ENCODE data around the gene DOHH. TPM values are rescaled to one million over a fixed set of nuclear protein-coding genes. Genes with fewer than 3 reads are reported as not detected.

DOHH gene
- polyA plus RNA-seq, 1 donor from 2014 or later, result 16.3 TPM

DNA sequence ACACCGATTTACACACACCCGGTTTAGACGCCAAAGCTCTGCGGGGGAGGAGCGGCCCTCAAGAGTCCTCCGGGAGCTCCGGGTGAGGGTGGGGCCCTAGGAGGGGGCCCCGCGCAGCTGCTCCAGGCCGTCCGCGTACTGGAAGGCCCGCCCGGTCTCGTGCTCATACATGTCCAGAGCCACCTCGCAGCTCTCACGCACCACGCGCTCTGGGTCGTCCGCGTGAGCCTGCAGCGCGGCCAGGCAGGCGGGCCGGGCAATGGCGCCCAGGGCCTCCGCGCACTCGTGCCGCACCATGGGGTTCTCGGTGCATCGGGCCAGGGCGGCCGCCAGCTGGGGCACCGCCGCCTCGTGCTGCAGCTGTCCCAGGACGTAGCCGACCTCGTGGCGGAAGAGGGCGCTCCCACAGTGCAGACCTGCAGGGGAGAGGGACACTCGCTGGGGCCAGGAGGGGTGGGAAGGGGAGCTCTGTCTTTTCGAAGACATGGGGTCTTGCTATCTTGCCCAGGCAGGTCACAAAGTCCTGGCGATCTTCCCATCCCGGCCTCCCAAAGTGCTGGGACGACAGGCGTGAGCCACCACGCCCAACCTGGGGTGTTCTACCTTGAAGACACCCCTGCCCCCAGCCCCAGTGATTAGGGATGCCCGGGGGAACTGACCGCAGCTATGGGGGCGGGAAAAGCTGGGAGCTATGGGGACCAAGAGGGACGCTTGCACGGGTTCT, 8.9 kb downstream of the DOHH start:
- Mint-ChIP-seq H3K9me3 (no peaks in the 10 kb centered on the region), H3K4me3 (no peak overlapping the region), H3K27ac (no peak overlapping the region), H3K36me3 (peaks cover 2% of the 10 kb centered on the region), H3K4me1 (no peaks in the 10 kb centered on the region), H3K27me3 (no peaks in the 10 kb centered on the region)

DNA sequence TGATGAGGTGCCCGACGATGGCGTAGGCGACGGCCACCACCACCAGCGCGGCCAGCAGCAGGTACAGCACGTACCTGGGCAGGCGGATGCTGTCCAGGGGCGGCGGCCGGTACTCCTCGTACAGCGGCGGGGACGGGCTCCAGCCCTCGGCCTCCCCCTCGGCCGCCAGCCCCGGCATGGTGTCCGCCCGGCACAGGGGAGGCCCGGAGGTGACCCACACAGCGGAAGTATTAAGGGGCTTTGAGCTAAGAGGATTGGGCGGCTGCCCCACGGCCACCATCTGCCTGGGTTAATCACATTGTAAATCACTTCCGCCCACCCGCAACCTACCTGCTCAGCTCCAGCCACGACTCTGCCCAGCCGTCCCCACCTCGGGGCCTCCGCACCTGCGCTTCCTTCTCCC, 17.2 kb downstream of the DOHH start, which contains the start of gene SMIM44:
Gene SMIM44 (minus strand): TSS at position 216 of the 403 bp plus-strand sequence. CDS start 38 bp downstream, at position 178.
- H3K27ac Mint-ChIP-seq, result no peak within 1 kb of the TSS
- H3K36me3 Mint-ChIP-seq, result no peaks in the 10 kb centered on the region
- peaks cover 3% of the 10 kb centered on the region for H3K27me3 Mint-ChIP-seq
- peaks cover 3 to 4% (median 4%) of the 10 kb centered on the region in 3 donors for H3K4me1 Mint-ChIP-seq
- peak within 1 kb of the TSS in 1 of 4 donors; percentile 54 for H3K4me3 Mint-ChIP-seq
- H3K9me3 Mint-ChIP-seq, result no peaks in the 10 kb centered on the region

DNA sequence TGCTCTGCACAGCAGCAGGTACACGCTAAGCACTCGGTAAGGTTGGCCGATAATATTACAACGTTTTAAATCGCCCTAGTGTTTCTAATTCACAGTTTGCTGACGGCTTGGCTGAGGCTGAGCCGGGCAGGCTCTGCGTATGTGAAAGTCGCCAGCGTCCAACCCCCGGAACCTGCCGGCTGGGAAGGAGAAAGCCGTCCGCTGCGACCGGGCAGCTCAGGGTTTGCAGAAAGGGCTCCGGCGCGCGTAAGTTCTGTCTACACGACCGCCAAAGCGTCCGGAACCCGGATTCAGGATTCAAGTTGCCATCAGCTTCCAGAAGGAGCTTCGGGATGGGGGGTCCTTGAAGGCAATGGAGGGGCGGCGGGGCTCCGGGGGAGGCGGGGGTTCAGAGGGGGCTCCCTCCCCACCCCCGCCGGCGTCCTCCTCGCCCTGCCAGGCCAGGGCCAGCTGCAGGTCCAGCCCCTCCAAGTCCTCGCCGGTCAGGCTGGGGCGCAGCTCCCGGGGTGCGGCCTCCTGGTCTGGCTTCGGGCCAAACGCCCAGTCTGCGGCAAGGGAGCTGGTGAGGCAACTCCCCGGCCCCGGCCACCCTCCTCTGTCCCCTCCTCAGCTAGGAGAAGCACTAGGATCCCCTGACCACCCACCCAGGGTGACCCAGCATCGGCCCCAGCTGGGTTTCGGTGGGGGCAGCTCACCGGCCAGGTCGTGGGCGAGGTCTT, 17.8 kb downstream of the DOHH start:
- Mint-ChIP-seq H3K4me3 (peak overlapping the region in 1 of 4 donors; percentile 54), H3K36me3 (no peaks in the 10 kb centered on the region), H3K27me3 (peaks cover 3% of the 10 kb centered on the region), H3K9me3 (no peaks in the 10 kb centered on the region), H3K4me1 (peaks cover 4 to 7% (median 5%) of the 10 kb centered on the region in 3 donors), H3K27ac (no peak overlapping the region)

DNA sequence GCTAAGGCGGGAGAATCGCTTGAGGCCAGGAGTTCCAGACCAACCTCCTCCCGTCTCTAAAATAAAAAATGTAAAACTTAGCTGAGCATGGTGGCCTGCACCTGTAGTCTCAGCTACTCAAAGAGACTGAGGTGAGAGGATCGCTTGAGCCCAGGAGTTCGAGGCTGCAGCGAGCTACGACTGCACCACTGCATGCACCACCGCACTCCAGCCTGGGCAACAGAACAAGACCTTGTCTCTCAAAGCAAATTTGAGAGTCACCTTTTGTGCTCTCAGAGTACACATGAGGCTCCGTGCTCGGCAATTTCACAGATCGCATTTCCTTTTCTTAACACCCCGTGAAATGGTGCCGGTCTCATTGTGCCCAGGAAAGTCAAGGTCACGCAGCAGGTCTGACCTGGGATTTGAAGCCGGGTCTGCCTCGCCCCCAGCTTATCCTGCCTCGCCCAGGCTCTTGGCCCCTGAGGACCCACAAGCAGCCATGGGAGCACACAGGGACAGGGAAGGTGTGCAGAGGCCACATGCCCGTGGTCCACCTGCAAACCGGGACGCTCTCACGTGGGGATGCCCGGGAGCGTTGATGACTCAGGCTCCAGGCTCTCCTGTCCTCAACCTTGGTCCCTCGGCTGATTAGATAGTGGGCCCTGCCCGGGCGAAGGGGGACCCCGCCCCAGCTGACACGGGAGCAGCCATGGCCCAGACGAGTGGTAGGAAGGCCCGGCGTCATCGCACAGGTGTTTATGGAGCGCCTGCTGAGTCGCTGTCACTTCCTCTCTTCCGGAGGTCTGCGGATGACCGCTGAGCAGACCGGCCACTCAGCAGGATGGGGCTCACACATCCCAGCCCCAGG, 19.0 kb downstream of the DOHH start:
- Mint-ChIP-seq H3K4me1 (peaks cover 4 to 7% (median 5%) of the 10 kb centered on the region in 3 donors), H3K27me3 (peaks cover 3% of the 10 kb centered on the region), H3K27ac (no peak overlapping the region), H3K9me3 (no peaks in the 10 kb centered on the region), H3K4me3 (no peak overlapping the region), H3K36me3 (no peaks in the 10 kb centered on the region)

DNA sequence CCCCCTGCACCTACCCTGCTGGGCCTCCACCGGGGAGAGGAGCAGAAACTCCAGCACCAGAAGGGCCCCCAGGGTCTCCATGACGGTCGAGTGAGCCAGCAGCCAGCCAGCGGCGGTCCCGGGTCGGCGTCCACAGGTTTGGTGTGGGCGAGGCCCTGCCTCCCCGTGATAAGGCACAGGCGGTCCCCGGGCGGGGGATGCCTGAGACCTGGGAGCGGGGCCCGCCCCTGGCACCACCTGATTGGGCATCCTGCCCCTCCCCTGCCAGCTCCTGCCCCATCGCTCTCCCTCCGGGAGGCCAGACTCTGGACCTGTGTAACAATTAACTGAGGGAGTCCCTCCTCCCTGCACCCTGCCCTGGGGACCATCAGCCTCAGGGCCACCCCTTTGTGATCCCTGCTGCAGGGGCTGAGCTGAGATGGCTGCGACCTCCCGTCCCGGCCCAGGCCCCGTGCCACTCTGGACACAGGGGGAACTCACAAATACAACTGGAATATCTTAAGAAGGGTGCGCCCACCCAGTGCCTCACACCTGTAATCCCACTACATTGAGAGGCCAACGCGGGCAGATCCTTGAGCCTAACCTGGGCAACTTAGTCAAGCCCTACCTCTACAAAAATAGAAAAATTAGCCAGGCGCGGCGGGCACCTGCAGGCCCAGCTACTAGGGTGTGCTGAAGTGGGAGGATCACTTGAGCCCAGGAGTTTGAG, 19.9 kb downstream of the DOHH start, which contains the start of gene SMIM24:
Gene SMIM24 (minus strand): TSS at position 143 of the 709 bp plus-strand sequence. CDS start 62 bp downstream, at position 81.
- Mint-ChIP-seq H3K36me3 (no peaks in the 10 kb centered on the region), H3K9me3 (no peaks in the 10 kb centered on the region), H3K4me3 (peak within 1 kb of the TSS in 2 of 4 donors; percentile 17 to 78), H3K27me3 (peaks cover 3% of the 10 kb centered on the region), H3K4me1 (peaks cover 4 to 7% (median 5%) of the 10 kb centered on the region in 3 donors), H3K27ac (peak within 1 kb of the TSS in 1 of 3 donors; percentile 43)

DNA sequence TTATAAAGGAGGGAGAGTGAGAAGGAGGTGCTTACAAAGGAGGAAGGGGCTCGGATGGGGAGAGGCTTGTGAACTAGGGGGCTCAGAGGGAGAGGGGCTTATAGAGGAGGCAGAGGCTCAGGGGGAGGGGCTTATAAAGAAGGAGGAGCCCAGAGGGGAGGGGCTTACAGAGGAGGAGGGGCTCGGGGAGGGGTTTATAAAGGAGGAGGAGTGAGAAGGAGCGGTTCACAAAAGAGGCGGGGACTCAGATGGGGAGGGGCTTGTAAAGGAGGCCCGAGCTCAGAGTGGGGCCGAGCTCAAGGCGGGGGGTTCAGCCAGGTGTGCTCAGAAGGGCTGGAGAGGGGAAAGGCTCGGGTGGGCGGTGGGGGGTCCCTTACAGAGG, 20.6 kb downstream of the DOHH start:
- H3K27ac Mint-ChIP-seq, result no peak overlapping the region
- H3K36me3 Mint-ChIP-seq, result no peaks in the 10 kb centered on the region
- H3K4me1 Mint-ChIP-seq, result peaks cover 3 to 7% (median 4%) of the 10 kb centered on the region in 3 donors
- peaks cover 3% of the 10 kb centered on the region for H3K27me3 Mint-ChIP-seq
- peak overlapping the region in 1 of 4 donors; percentile 78 for H3K4me3 Mint-ChIP-seq
- no peaks in the 10 kb centered on the region for H3K9me3 Mint-ChIP-seq

DNA sequence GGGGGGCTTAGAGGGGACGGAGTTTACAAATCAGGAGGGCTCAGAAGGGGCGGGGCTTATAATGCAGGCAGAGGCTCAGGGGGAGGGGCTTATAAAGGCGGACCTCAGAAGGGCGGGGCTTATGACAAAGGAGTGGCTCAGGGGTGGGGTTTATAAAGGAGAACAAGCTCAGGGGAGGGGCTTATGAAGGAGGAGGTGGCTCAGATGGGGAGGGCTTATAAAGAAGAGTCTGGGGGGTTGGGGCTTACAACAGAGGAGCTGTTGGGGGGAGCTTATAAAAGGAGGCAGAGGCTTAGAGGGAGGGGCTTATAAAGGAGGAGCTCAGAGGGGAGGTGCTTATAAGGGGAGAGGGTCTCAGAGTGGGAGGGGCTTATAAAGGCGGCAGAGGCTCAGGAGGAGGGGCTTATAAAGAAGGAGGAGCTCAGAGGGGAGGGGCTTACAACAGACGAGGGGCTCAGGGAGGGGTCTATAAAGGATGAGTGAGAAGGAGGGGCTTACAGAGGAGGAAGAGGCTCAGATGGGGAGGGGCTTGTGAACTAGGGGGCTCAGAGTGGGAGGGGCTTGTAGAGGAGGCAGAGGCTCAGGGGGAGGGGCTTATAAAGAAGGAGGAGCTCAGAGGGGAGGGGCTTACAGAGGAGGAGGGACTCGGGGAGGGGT, 21.2 kb downstream of the DOHH start:
- Mint-ChIP-seq H3K27ac (peak overlapping the region in 2 of 3 donors; percentile 43 to 64), H3K27me3 (peaks cover 3% of the 10 kb centered on the region), H3K4me1 (peaks cover 3 to 7% (median 4%) of the 10 kb centered on the region in 3 donors), H3K9me3 (no peaks in the 10 kb centered on the region), H3K4me3 (peak overlapping the region in 1 of 4 donors; percentile 78), H3K36me3 (no peaks in the 10 kb centered on the region)

DNA sequence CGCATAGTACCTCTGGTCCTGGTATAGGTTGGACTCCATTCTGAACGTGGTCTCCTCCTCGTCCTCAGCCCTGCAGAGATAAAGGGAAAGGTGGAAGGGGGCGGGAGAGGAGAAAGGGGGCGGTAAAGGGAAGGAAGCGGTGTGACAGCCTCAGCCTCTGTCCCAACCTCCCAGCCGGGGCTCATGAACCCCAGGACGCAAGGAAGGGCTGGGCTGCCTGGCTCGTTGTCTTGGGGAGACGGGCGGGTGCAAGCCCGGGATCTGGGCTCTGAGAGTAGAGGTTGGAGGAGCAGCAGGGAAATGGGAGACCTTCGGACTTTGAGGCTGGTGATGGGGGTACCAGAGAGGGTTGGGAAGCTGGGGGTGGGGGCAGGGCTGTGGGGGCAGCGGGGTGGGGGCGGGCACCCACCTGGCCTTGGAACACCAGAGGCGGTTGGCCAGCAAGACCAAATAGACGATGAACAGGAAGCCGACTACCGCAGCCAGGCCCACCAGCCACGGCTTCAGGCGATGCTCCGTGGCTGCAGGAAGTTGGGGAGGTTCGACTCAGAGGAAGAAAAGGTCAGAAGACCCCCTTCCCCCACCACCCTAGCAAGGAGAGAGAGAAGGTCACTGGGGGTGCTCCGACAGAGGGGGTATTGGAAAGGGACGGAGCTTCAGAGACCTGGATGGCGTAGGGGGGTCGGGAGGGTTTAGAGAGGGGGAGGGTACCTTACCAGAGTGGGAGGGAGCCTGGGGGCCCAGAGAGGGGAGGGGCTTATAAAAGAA, 21.9 kb downstream of the DOHH start:
- Mint-ChIP-seq H3K4me1 (peaks cover 3 to 7% (median 4%) of the 10 kb centered on the region in 3 donors), H3K4me3 (peak overlapping the region in 3 of 4 donors; percentile 43 to 84 (median 55)), H3K27me3 (peaks cover 3% of the 10 kb centered on the region), H3K9me3 (no peaks in the 10 kb centered on the region), H3K27ac (peak overlapping the region in 2 of 3 donors; percentile 43 to 64), H3K36me3 (no peaks in the 10 kb centered on the region)

DNA sequence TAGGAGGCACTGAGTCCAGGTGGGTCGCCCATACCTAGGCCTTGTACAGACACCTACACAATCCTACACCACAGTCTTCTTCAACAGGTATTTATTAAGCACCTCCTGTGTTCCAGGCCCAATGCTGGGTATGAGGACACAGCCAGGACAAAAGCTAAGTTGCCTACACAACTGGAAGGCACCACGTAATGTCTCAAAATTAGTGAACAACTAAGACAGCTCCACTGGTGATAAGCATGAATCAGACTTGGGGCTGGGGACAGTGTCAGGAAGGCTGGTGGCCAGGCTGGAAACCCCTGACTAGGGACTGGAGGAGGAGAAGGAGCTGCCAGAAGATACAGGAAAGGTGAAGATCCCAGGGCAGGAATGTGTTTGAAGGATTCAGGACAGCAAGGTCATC, 22.5 kb downstream of the DOHH start:
- Mint-ChIP-seq H3K27ac (no peak overlapping the region), H3K36me3 (no peaks in the 10 kb centered on the region), H3K27me3 (peaks cover 4% of the 10 kb centered on the region), H3K4me3 (no peak overlapping the region), H3K9me3 (no peaks in the 10 kb centered on the region), H3K4me1 (peaks cover 3 to 7% (median 4%) of the 10 kb centered on the region in 3 donors)

DNA sequence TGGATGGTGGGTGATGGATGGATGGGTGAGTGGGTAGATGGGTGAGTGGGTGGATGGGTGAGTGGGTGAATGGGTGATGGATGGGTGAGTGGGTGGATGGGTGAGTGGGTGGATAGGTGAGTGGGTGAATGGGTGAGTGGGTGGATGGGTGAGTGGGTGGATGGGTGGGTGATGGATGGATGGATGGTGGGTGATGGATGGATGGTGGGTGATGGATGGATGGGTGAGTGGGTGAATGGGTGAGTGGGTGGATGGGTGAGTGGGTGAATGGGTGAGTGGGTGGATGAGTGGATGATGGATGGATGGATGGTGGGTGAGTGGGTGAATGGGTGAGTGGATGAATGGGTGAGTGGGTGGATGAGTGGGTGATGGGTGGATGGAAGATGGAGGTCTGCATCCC, 23.0 kb downstream of the DOHH start:
- peaks cover 3 to 7% (median 4%) of the 10 kb centered on the region in 3 donors for H3K4me1 Mint-ChIP-seq
- no peak overlapping the region for H3K4me3 Mint-ChIP-seq
- no peaks in the 10 kb centered on the region for H3K36me3 Mint-ChIP-seq
- no peak overlapping the region for H3K27ac Mint-ChIP-seq
- H3K9me3 Mint-ChIP-seq, result no peaks in the 10 kb centered on the region
- H3K27me3 Mint-ChIP-seq, result peaks cover 4% of the 10 kb centered on the region

DNA sequence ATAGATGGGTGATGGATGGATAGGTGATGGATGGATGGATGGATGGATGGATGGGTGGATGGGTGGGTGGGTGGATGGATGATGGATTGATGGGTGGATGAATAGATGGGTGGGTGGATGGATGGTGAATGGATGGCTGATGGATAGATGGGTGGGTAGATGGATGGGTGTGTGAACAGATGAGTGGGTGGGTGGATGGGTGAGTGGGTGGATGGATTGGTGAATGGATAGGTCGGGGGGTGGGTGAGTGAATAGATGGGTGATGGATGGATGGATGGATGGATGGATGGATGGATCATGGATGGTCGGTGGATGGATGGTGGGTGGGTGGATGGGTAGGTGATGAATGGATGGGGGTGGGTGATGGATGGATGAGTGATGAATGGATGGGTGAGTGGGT, 23.6 kb downstream of the DOHH start:
- Mint-ChIP-seq H3K36me3 (no peaks in the 10 kb centered on the region), H3K4me1 (peaks cover 3 to 7% (median 4%) of the 10 kb centered on the region in 3 donors), H3K27me3 (peaks cover 4% of the 10 kb centered on the region), H3K27ac (no peak overlapping the region), H3K4me3 (no peak overlapping the region), H3K9me3 (no peaks in the 10 kb centered on the region)

DNA sequence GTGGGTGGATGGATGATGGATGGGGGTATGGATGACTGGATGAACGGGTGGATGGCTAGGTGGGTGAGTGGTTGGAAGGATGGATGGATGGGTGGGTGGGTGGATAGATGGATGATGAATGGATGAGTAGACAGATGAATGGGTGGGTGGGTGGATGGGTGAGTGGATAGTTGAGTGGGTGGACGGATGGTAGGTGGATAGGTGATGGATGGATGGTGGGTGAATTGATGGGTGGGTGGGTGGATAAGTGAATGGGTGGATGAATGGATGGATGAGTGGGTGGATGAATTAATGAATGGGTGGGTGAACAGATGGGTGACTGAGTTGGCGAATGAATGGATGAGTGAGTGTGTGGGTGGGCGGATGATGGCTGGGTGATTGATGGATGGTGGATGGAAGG, 25.0 kb downstream of the DOHH start:
- Mint-ChIP-seq H3K27me3 (peaks cover 4% of the 10 kb centered on the region), H3K4me3 (no peak overlapping the region), H3K9me3 (no peaks in the 10 kb centered on the region), H3K4me1 (peaks cover 0 to 5% (median 3%) of the 10 kb centered on the region in 3 donors), H3K27ac (no peak overlapping the region), H3K36me3 (no peaks in the 10 kb centered on the region)

DNA sequence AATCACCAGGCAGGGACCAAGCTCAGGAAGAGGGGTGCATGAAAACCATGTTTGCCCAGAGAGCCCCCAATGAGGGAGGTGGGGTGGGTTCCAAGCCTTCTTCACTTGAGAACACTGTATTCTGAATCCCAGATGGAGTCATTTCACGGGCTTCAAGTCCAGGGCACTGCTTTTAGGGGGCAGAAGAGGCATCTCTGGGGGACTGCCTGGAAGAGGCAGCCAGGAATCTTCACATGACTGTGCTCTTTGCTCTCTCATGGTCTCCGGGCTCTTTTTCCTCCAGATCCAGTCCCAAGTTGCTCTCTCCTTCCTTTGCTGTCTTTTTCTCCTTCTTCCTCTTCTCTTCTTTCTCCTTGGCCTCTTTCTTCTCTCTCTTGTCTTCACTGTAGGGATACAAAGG, 25.9 kb downstream of the DOHH start:
- H3K4me3 Mint-ChIP-seq, result no peak overlapping the region
- no peaks in the 10 kb centered on the region for H3K36me3 Mint-ChIP-seq
- no peaks in the 10 kb centered on the region for H3K9me3 Mint-ChIP-seq
- peaks cover 0 to 5% (median 3%) of the 10 kb centered on the region in 3 donors for H3K4me1 Mint-ChIP-seq
- peaks cover 4% of the 10 kb centered on the region for H3K27me3 Mint-ChIP-seq
- H3K27ac Mint-ChIP-seq, result no peak overlapping the region
